CD4-positive, alpha-beta T cell treated with Interferon alpha-2 for 1 hour (primary cell): ENCODE data around the gene OR4X1.
A peak's percentile ranks its signal among the peaks of the same experiment; 100 is the strongest.
"Not testable (repeated sequence)": the region's sequence is repeated elsewhere in the genome, so short reads cannot be mapped to it uniquely, and the experiment has no call there.

Experiments used
- DNase-seq, 2 donors: peaks; one replicate each; pipeline ENCODE4 v3.0.0-alpha.2; 2020 to 2022

The OR4X1 gene

GRCh38 chr11:48263423-48263911 lies at the start of gene OR4X1:
Gene OR4X1, plus strand, starts transcription at chr11:48263861. Its CDS starts 0 bp downstream, at chr11:48263861.
- DNase-seq, result no peak

- no peak for DNase-seq
Observed at GRCh38 chr11:48216510-48216909, 47.2 kb upstream of the OR4X1 start, which contains the start of gene OR4B1. Gene OR4B1, plus strand, starts transcription at chr11:48216810. Its CDS starts 0 bp downstream, at chr11:48216810.

- no peak for DNase-seq
Observed at GRCh38 chr11:48228761-48229160, 34.9 kb upstream of the OR4X1 start.

GRCh38 chr11:48230057-48230456 lies 33.6 kb upstream of the OR4X1 start:
- not testable (repeated sequence) for DNase-seq

- no peak for DNase-seq
Observed at GRCh38 chr11:48237727-48238126, 25.9 kb upstream of the OR4X1 start.

GRCh38 chr11:48242501-48242900 lies 21.2 kb upstream of the OR4X1 start:
- no peak for DNase-seq

- DNase-seq, result no peak
Observed at GRCh38 chr11:48244804-48245203, 18.9 kb upstream of the OR4X1 start, which contains the start of gene OR4X2. Gene OR4X2, plus strand, starts transcription at chr11:48245104. Its CDS starts 0 bp downstream, at chr11:48245104.

GRCh38 chr11:48248902-48249301 lies 14.8 kb upstream of the OR4X1 start:
- no peak for DNase-seq

- no peak for DNase-seq
Observed at GRCh38 chr11:48261600-48261999, 2.1 kb upstream of the OR4X1 start.

GRCh38 chr11:48270621-48271020 lies 7.0 kb downstream of the OR4X1 start:
- peak in 1 of 2 donors; percentile 5 for DNase-seq

- no peak for DNase-seq
Observed at GRCh38 chr11:48272606-48273005, 8.9 kb downstream of the OR4X1 start.

- DNase-seq, result no peak
Observed at GRCh38 chr11:48305923-48306322, 42.3 kb downstream of the OR4X1 start, which contains the start of gene OR4S1. Gene OR4S1, plus strand, starts transcription at chr11:48306223. Its CDS starts 0 bp downstream, at chr11:48306223.

- peak; percentile 28 to 72 for DNase-seq
Observed at GRCh38 chr11:48307760-48308386, 44.2 kb downstream of the OR4X1 start.

GRCh38 chr11:48313590-48313989 lies 49.9 kb downstream of the OR4X1 start:
- not testable (repeated sequence) for DNase-seq
